ENCODE results near the gene HYI.
"Not testable (repeated sequence)": the region's sequence is repeated elsewhere in the genome, so short reads cannot be mapped to it uniquely, and the experiment has no call there.

HYI gene

DNA sequence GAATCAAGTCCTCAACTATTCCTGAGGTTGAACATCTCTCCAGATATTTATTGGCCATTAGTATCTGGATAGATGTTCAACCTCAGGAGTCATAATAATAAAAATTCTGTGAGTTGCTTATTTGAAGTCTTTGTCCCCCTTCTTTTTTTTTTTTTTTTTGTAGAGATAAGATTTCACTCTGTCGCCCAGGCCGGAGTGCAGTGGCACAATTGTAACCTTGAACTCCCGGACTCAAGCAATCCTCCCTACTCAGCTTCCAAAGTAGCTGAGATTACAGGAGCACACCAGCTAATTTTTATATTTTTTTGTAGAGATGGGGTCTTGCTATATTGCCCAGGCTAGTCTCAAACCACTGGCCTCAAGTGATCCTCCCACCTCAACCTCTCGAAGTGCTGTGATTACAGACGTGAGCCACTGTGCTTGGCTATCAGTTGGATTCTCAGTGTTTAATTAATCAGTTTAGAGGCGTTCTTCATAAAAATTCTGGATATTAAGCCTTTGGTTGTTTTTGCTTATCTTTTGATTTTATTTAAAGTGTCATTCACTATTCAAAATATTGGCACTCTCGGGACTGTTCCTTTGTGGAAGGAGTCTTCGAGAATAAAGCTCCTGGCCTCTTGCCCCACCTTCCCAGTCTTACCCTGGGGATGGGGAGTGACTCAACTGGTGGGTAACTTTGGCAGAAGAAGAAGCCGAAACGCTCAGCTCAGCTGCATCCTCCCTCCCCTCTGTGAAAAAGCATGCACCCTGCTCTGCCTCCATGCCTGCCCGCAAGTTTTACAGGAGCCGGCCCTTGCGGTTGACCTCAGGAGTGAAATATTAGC lies 11.2 kb upstream of the HYI start:
- no peak for DNase-seq (ENCODE audit: low spot score)

DNA sequence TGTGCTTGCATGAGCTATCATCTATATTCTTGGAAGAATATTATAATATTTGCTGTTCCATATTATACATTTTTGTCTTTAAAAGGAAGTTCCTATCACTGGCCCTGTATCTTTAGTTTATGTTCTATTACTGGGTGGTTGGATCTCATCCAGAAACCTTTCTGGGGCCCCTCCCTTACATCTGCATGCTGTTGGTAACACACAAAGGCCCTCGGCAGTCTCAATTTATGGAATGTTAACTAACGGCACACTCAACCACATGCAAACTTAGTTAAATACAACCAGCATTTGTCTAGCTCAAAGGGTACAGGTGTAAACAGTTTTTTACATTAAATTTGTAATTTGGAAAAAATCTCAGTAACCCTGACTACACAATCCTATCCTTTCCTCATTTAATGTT lies 9.7 kb upstream of the HYI start:
- DNase-seq (ENCODE audit: low spot score) = no peak

DNA sequence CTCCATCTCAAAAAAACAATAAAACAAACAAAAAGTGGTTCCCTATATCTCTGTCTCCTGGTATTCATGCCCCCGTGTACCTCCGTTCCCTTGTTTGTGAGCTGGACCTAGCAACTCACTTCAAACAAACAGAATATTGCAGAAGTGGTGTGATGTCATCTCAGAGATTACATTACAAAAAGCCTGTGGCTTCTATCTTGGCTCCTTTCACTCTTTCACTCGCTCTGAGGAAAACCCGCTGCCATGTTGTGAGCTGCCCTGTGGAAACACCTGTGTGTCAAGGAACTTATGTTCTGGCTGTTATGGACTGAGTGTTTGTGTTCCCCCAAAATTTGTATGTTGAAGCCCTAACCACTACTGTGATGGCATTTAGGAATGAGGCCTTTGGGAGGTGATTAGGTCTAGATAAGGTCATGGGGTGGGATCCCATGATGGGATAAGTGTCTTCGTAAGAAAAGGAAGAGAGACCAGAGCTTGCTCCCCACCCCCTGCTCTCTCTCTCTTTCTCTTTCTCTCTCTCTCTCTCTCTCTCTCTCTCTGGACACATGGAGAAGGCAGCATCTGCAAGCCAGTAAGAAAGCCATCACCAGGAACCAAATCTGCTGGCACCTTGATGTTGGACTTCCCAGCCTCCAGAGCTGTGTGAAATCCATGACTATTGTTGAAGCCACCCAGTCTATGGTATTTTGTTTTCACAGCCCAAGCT lies 7.4 kb upstream of the HYI start:
- no peak for DNase-seq (ENCODE audit: low spot score)

DNA sequence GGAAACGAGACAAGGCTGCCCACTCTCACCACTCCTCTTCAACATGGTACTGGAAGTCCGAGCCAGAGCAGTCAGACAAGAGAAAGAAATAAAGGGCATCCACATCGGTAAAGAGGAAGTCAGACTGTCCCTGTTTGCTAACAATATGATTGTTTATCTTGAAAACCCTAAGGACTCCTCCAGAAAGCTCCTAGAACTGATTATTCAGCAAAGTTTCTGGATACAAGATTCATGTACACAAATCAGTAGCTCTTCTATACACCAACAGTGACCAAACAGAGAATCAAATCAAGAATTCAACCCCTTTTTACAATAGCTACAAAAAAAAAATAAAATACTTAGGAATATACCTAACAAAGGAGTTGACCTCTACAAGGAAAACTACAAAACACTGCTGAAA lies 4.6 kb upstream of the HYI start:
- DNase-seq (ENCODE audit: low spot score) = not testable (repeated sequence)

DNA sequence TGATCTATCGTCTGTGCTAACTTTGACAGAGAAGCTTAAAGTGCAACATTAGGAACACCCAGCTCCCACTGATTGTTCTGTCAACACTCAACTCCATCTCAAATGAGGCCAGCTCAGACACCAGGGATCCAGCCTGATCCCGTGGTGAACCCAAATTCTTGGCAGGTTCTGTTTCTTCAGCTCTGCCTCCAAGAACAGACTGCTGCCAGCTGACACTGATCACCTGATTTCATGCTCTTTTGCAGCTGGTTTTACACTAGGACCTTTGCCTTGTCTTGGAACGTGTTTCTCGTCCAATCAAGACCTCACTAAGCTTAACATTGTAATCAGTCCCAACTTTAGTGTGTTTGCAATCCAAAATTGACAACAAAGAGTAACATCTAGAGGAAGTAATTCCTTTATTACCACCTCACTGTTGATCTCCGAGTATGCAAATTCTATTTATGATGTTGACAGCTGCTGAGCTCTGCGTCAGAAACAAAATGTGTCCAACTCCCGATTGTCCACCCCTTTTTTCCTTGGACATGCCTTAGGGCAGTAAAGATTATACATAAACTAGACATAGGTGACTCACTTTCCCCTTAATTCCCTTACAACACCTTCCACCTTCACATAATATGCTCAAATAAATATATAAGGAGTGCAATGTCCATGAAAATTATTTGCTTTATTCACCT lies 1.6 kb upstream of the HYI start:
- DNase-seq (ENCODE audit: low spot score) = no peak

DNA sequence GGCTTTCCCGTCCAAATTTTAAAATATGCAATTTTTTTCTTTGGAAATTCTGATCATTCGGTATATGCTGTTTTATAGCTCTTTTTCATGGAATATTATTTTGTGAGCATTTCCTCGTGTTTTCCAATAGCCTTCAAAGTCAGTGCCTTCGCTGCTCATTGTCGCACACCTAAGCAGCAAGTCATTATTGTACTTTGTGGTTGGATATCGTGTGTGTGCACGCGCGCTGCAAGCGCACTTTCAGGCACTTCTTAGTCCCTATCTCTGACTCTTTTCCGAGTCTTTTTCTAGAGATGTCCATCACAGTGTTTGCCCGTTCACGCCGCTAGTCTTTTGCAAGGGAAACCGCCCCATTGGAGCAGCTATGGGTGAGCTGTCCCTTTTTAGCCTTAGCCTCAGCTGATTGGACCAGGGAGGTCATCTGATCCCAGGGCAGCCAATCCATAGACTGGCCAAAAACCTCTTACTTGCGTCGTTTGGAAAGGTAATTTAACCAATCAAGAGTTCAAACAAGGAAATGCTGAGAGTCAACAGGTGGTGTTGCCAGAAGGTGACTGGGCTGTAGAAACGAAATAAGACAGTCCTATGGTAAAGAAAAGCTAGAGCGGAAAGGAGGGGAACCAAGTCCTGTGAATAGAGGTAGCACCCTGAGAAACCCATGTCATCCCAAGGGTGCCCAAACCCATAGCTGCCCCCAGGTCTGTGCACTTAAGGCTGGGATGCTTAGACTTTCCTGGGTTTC lies 710 bp upstream of the HYI start:
- peak; percentile 91 for DNase-seq (ENCODE audit: low spot score)

DNA sequence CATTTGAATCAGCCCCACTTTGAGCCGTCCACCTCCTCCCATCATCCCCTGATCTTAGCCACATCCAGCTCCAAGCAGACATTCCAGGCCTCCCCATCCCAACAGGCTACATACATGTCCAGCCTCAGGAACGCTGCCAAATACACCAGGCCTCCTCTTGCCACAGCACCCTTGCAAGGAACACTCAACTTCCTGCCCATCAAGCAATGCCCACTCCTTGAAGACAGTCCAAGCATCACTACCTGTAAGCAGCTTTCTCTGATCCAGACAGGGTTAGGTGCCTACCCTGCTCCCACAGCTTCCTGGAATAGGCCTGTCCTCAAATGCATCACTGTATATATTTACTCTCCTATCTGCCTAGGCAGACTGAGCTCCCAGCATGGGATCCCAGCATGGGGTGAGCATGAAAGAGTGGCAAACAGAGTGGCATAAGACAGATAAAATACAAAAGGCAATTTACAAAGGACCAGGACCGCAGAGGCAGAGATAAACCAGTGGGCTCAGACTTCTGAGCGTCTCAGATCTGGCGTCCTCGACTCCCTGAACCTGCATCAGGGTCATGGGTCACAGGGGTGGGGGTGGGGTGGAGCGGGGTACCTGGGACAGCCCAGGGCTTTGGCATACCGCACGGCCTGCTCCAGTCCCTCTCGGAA lies 816 bp downstream of the HYI start:
- DNase-seq (ENCODE audit: low spot score) = peak; percentile 58

DNA sequence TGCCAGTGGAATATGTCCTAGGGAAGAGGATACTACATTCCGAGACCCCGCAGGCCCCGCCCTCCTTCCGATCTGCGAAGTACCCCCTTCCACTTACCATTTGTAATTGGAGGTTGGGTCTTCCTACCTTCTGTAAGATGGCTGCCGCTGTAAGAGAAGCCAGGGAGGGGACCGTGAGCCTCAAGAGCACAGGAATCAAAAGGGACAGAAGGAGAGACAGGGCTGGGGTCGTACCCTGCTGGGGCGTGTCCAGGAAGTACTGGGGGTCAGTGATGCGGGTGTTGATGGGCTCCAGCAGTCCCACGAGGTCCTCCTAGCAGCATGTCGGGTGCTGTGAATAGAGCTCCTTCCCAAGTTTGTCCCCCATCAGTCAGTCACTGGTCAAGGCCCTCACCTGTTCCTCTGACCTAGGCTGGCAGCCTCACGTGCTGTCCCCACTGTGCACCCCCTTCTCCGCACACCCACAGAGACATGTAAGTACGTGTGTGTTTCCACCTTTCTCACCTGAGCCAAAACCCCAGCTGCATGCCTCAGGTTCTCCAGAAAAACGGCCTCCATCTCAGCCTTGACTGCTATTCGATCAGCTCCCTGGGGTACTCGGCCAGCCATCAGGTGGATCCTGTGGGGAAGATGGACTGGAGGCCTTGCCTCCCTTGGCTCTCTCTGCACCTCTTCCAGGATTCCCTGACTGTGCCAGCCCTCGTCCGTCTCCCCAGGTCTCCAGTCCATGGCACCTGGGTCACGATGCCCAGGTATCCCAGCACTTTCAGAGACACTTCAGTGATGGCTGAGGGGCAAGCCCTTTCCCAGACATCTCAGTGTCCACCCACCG lies 1.8 kb downstream of the HYI start:
- DNase-seq (ENCODE audit: low spot score) = no peak

DNA sequence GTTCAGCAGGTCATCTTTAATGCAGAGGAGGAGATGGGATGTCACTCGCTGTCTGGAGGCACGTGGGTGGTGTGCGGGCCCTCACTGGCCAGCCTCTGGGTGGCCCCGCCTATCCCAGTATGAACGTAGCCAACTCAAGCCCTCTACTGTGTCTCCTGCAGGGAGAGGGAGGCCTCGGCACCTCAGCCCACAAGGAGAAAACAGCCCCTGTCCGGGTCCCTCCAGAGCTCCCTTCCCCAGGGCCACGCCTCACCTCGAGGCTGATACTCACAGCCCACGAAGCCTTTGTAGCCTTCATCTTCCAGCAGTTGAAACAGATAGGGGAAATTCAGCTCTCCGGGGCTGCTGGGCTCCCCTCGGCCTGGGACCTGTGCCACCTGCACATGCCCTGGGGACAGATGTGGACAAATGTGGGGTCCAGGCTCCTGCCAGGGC lies 2.6 kb downstream of the HYI start:
- no peak for DNase-seq (ENCODE audit: low spot score)

DNA sequence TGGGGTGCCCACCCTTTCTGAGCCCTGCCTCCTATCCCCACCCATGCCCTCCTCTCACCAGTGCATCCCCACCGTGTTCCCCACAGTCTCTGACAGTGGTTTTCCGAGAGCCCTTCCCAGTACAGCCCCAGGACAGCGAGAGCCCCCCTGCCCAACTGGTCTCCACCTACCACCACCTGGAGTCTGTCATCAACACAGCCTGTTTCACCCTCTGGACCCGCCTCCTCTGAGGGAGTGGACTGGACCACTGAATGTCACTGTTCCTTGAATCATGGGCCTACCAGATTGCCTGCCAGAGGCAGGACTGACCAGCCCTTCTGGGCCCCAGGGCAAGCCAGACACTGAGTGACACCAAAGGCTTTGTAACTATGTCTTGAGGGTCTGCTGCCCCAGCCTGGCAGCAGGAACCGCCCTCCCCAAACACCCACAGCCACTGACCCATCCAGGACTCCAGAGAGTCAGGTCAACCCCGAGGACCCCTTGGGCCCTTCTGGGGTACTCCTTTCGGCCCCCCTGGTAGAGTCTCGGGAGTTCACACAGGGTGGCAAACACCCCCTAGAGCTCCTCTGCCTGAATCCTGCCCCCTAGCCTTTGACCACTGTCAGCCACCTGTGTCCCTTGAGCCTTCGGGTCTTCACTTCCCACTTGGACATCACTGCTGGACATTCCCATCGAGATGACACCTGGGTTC lies 3.3 kb downstream of the HYI start:
- DNase-seq (ENCODE audit: low spot score) = no peak

DNA sequence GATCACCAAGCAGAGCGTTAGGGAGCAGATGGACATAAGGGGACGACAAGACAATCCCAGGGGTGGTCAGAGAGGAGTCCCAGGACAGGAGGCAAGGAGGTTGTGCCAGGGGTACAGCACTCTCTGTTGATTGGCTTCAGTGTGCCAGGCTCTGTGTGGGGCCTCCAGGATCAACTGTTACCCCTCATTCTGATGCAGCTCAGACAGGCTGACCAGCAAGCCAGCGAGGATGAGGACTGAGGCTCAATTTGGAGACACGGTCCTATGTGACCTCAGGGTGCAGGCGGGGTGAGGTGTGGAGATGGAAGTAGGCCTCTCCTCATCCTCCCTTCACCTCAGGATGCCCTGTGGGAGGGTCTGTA lies 4.0 kb downstream of the HYI start:
- no peak for DNase-seq (ENCODE audit: low spot score)

DNA sequence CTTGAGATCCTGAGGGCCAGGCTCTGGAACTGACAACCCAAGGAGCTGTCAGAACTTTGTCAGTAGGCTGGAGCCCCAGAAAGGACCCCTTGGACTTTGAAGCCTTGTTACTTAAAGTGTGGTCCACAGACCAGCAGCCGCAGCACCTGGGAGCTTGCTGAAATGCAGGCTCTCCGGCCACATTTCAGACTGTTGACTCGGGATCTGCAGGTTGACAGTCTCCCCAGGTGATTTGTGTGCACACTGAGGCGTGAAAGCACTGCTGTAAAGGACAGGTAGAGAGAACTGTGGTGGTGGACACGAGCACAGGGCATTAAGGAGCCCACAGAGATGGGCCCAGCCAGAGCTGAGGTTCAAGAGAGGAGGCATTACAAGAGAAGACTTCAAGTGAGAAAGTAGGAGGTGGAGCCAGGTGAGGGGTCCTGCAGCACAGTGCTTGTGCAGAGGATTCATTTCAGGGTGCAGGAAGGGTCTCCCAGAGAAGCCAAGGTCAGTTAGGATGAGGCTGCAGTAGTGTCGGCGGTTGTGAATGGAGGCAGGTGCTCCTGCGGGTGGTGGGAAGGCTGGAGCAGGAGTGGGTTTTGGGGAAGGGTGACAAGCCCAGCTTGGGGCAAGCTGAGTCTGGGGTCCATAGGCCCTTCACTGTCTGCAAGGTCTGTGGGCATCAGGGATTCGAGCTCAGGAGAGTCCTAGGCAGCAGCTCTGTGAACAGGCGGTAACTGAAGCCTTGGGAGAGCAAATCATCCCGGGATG lies 4.6 kb downstream of the HYI start:
- DNase-seq (ENCODE audit: low spot score) = no peak

DNA sequence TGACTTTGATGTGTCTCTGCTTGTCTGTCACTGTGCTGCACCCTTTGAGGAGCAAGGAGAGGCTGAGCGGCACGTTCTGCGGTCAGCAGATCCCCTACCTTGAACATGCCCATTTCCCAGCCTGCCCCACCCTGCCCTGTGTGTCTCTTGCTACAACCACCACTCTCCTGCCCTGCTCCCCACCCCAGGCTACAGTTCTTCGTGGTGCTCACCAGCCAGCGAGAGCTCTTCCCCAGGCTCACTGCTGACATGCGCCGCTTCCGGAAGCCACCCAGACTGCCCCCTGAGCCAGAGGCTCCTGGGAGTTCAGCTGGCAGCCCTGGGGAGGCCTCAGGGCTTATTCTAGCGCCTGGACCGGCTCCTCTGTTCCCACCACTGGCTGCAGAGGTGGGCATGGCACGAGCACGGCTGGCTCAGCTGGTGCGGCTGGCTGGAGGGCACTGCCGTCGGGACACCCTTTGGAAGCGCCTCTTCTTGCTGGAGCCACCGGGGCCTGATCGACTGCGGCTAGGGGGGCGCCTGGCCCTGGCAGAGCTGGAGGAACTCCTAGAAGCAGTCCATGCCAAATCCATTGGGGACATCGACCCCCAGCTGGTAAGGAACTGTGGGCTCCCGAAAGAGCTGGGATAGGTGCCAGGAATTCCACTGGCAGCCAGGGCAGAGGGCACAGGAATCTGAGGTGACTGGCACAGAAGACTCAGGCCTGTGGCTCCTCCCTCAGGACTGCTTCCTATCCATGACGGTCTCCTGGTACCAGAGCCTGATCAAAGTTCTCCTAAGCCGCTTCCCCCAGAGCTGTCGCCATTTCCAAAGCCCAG lies 5.6 kb downstream of the HYI start:
- DNase-seq (ENCODE audit: low spot score) = no peak

DNA sequence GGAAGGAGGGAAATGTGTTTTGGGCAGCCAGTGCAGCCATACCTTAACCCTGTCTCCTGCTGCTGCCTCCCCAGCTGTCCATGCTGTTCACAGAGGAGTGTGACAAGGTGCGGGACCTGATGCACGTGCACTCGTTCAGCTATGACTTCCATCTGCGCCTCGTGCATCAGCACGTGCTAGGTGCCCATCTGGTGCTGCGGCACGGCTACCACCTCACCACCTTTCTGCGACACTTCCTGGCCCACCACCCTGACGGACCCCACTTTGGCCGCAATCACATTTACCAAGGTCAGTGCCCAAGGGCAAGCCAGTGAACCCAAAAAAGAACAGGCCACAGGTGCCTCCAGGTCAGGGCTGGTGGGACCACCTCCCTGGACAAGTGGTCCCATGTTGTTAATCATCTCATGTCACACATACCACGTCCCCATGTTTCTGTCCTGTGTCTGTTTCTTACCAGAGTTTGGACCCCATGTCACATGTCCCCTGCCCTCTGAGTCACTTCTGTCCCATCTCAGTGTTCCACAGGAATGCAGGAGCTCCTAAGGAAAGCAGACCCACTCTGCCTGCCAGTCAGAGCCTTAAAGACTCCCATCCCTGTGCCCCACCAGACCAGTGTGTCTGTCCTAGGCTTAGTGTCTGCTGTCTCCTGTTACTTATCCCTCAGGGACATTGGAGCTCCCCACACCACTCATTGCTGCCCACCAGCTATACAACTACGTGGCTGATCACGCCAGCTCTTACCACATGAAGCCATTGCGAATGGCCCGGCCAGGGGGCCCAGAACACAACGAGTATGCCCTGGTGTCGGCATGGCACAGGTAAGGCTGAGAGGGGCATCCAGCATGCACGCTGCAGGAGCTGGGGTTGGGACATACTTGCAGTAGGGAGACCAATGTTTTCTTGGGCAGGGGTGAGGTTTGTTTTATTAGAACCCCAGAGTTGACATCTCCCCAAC lies 6.6 kb downstream of the HYI start:
- DNase-seq (ENCODE audit: low spot score) = no peak

DNA sequence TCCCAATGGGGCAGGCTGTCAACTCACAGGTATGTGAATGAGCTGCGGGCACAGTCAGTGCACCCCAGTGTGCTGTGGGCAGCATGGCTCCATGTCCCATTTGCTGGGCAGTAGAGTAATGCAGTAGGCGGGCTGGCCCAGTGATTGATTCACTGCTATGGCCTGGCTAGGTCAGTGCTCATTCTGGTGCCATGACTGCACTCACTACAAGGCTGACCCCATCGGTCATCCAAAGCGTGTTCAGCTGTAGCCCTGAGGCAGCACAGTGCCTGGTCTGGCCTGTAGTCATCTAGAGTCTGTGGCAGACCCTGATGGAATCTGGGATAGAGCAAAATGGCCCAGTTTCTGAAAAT lies 7.4 kb downstream of the HYI start:
- DNase-seq (ENCODE audit: low spot score) = no peak

DNA sequence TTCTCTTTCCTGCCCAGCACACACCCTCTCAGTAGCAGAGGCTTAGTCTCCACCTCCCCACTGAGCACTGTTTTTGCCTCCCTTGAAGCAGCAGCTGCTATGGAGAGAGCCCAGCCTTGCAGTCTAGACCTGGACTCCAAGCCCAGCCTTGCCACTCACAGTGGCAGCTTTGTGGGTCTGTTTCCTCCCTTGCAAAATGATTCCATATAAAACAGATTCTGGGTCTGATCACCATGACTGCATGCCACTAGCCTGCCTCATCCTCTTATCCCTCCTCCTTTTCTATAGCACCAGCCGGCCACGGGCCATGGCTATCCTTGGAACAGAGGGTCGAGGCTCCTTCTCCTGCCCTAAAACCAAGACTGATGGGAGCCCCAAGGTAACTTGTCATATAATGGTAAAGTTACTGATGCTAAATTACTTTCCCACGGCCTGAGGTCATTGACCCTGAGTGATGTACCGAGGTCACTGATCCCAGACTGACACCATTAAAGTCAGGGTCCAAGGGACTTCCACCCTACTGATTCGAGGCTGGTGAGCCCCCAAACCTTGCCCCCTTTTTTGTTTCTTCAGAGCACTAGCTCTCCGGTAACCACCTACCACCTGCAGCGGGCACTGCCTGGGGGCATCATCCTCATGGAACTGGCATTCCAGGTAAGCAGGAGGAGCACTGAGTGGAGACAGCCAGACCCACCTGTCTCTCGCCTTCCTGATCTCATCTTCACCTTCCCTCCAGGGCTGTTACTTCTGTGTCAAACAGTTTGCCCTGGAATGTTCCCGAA lies 7.9 kb downstream of the HYI start:
- DNase-seq (ENCODE audit: low spot score) = no peak

DNA sequence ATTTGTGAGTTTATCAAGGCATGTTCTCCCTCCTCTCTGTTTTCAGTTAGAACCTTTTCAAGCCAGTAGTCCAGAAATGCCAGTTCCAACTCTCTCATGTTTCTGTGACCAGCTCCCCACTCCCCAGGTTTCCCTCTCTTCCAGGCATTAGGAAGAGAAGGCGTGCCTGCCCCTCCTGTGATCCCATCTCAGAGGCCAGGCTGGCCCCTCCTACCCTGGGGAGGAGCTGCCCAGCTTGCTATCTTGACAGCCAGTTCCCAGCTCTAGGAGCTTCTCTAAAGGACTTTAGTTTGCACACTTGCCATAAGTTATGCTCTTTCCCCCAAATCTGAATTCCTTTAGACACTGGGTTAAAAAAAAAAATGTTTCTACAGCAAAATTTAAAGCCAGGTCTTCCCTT lies 8.9 kb downstream of the HYI start:
- no peak for DNase-seq (ENCODE audit: low spot score)
